ENCODE measurements around the gene LLGL2.

The LLGL2 gene

GRCh38 chr17:75490953-75491649, 34.4 kb upstream of the LLGL2 start:
- DNase-seq (ENCODE audit: extremely low spot score, insufficient read length, low read depth) (no peak), FAIRE-seq (no peak)

GRCh38 chr17:75491680-75492079, 33.8 kb upstream of the LLGL2 start:
- DNase-seq (ENCODE audit: extremely low spot score, insufficient read length, low read depth) = no peak
- FAIRE-seq = no peak

GRCh38 chr17:75492555-75493168, 32.8 kb upstream of the LLGL2 start:
- DNase-seq (ENCODE audit: extremely low spot score, insufficient read length, low read depth) = no peak
- no peak for FAIRE-seq

GRCh38 chr17:75493476-75494129, 31.9 kb upstream of the LLGL2 start:
- no peak for DNase-seq (ENCODE audit: extremely low spot score, insufficient read length, low read depth)
- FAIRE-seq = no peak

GRCh38 chr17:75494326-75494877, 31.1 kb upstream of the LLGL2 start:
- FAIRE-seq (no peak), DNase-seq (ENCODE audit: extremely low spot score, insufficient read length, low read depth) (no peak)

- FAIRE-seq (no peak), DNase-seq (ENCODE audit: extremely low spot score, insufficient read length, low read depth) (no peak)
Measured at GRCh38 chr17:75496005-75496404, 29.5 kb upstream of the LLGL2 start.

GRCh38 chr17:75498039-75498725, 27.3 kb upstream of the LLGL2 start:
- no peak for FAIRE-seq

GRCh38 chr17:75498726-75499213, 26.7 kb upstream of the LLGL2 start:
- DNase-seq (ENCODE audit: extremely low spot score, insufficient read length, low read depth) (no peak), FAIRE-seq (no peak)

More at GRCh38 chr17:75498039-75498725, 27.3 kb upstream of the LLGL2 start:
- no peak for DNase-seq (ENCODE audit: extremely low spot score, insufficient read length, low read depth)

GRCh38 chr17:75499313-75500022, 26.0 kb upstream of the LLGL2 start:
- no peak for FAIRE-seq

GRCh38 chr17:75500419-75501216, 24.9 kb upstream of the LLGL2 start:
- FAIRE-seq (no peak), DNase-seq (ENCODE audit: extremely low spot score, insufficient read length, low read depth) (no peak)

More at GRCh38 chr17:75499313-75500022, 26.0 kb upstream of the LLGL2 start:
- DNase-seq (ENCODE audit: extremely low spot score, insufficient read length, low read depth) = no peak

GRCh38 chr17:75501378-75502071, 24.0 kb upstream of the LLGL2 start:
- no peak for DNase-seq (ENCODE audit: extremely low spot score, insufficient read length, low read depth)
- FAIRE-seq = no peak

GRCh38 chr17:75502072-75502720, 23.3 kb upstream of the LLGL2 start:
- FAIRE-seq = no peak
- DNase-seq (ENCODE audit: extremely low spot score, insufficient read length, low read depth) = no peak

- FAIRE-seq (no peak), DNase-seq (ENCODE audit: extremely low spot score, insufficient read length, low read depth) (no peak)
Measured at GRCh38 chr17:75502721-75503329, 22.7 kb upstream of the LLGL2 start.

GRCh38 chr17:75503337-75503950, 22.1 kb upstream of the LLGL2 start:
- DNase-seq (ENCODE audit: extremely low spot score, insufficient read length, low read depth) (no peak), FAIRE-seq (no peak)

GRCh38 chr17:75503976-75504346, 21.5 kb upstream of the LLGL2 start:
- no peak for FAIRE-seq
- no peak for DNase-seq (ENCODE audit: extremely low spot score, insufficient read length, low read depth)

- FAIRE-seq = peak; percentile 83
- DNase-seq (ENCODE audit: extremely low spot score, insufficient read length, low read depth) = peak; percentile 61
Measured at GRCh38 chr17:75504347-75505151, 20.9 kb upstream of the LLGL2 start.

GRCh38 chr17:75505152-75505409, 20.4 kb upstream of the LLGL2 start:
- FAIRE-seq = no peak
- no peak for DNase-seq (ENCODE audit: extremely low spot score, insufficient read length, low read depth)

Measured in GM18507 (cell line).